Limb (tissue), 2 donors: ENCODE results near the gene NEDD9.

Experiments used
- DNase-seq, 2 donors: peaks; one replicate each; pipeline ENCODE4 v3.0.0-alpha.2; 2016; ENCODE audit errors: extremely low spot score in 2 of 2

Gene NEDD9

GRCh38 chr6:11262242-11262641 is 29.8 kb upstream of the NEDD9 start:
- DNase-seq, result no peak

GRCh38 chr6:11260249-11261038 is 28.0 kb upstream of the NEDD9 start:
- no peak for DNase-seq

GRCh38 chr6:11258260-11259237 is 26.1 kb upstream of the NEDD9 start:
- DNase-seq, result no peak

- DNase-seq, result no peak
These were observed 23.1 kb upstream of the NEDD9 start for GRCh38 chr6:11255610-11256009.

GRCh38 chr6:11253594-11253993 is 21.1 kb upstream of the NEDD9 start:
- no peak for DNase-seq

GRCh38 chr6:11251553-11252360 is 19.3 kb upstream of the NEDD9 start:
- DNase-seq, result peak in 1 of 2 donors; percentile 64

GRCh38 chr6:11250108-11250507 is 17.6 kb upstream of the NEDD9 start:
- DNase-seq, result no peak

GRCh38 chr6:11248974-11249761 is 16.7 kb upstream of the NEDD9 start:
- no peak for DNase-seq

GRCh38 chr6:11246722-11247121 is 14.3 kb upstream of the NEDD9 start:
- no peak for DNase-seq

- peak in 1 of 2 donors; percentile 73 for DNase-seq
These were observed 13.2 kb upstream of the NEDD9 start for GRCh38 chr6:11245381-11246256.

- no peak for DNase-seq
These were observed 12.1 kb upstream of the NEDD9 start for GRCh38 chr6:11244387-11245126.

GRCh38 chr6:11243861-11244260 is 11.4 kb upstream of the NEDD9 start:
- DNase-seq, result no peak

GRCh38 chr6:11242711-11243110 is 10.2 kb upstream of the NEDD9 start:
- DNase-seq, result no peak

- DNase-seq, result no peak
These were observed 9.3 kb upstream of the NEDD9 start for GRCh38 chr6:11241793-11242201.

GRCh38 chr6:11241154-11241792 is 8.8 kb upstream of the NEDD9 start:
- DNase-seq, result no peak

GRCh38 chr6:11237956-11238355 is 5.5 kb upstream of the NEDD9 start:
- DNase-seq, result no peak

GRCh38 chr6:11237428-11237827 is 5.0 kb upstream of the NEDD9 start:
- DNase-seq, result no peak

GRCh38 chr6:11236915-11237314 is 4.4 kb upstream of the NEDD9 start:
- no peak for DNase-seq
